NCI-H2196 treated with DMSO at 0.1 percent for 48 hours (cell line): ENCODE data around the gene SLBP.

Source experiments
- DNase-seq: peaks from one replicate; lab custom pipeline; 2025; ENCODE audit not compliant: unreplicated experiment; lab: John Stamatoyannopoulos, UW

Gene SLBP

GRCh38 chr4:1749370-1749769 is 37.3 kb upstream of the SLBP start:
- no peak for DNase-seq

DNA sequence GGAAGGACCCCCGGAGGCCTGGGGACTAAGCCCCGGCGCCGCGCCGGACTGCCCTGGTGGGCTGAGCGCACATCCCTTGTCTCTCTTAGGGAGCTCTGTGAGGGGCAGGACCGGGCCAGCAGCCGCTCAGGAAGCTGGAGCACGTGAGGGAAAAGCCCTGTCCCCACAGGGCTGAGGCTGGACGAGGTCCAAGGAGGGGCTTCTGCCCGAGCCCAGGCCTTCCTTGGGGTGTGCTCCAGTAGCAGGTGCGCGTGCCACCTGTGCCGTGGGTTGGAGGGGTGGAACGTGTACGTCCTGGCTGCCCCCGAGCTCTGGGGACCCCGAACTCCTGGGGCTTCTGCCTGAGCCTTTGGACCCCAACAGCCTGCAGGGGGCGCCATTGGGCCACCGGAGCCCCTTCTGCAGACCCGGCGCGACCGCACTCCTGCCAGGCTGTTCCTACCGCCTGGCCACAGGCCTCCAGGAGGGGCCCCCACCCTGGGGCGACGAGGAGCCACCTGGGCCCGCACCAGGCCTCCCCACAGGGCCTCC is 36.4 kb upstream of the SLBP start:
- DNase-seq: peak; percentile 61

GRCh38 chr4:1747603-1747967 is 35.5 kb upstream of the SLBP start:
- no peak for DNase-seq

GRCh38 chr4:1746919-1747602 is 34.9 kb upstream of the SLBP start:
- DNase-seq: no peak

DNA sequence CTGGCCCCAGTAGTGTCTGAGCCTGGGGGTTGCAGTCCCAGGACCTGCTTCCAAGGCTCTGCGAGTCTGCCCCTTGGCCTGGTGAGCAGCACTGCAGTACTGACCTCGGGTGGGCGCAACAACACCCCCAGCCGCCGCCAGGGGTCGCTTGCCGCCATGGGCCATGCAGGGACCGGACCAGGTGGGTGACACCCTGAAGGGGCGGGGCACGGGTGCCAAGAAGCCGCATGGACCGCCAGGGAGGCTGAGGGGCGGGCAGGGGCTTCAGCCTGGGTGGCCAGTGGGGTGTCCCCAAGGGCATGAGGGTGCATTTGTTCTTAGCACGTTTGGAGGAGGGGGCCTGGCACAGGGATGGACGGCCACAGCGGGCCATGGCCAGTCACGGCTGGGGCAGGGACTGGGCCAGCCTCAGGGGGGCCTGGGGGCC is 34.2 kb upstream of the SLBP start:
- DNase-seq: no peak

DNA sequence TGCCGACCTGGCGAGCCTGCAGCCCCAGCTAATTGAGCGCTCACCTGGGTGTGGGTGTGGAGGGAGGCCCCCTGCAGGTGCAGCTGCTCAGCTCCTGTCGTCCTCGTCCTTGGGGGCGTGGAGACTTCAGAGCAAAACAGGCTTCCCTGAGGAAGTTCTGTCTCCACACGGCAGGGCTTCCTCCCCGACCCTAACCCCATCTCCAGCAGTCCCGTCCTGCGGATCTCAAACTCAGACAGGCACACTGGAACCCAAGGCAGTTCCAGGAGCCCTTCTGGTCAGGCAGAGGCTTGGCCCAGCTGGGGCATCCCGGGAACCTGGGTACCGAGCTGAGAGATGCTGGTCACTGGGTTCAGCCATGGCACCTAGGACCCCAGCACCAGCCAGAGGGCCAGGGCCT is 33.6 kb upstream of the SLBP start:
- no peak for DNase-seq

- DNase-seq: no peak
Measured at GRCh38 chr4:1745165-1745564, 33.0 kb upstream of the SLBP start.

DNA sequence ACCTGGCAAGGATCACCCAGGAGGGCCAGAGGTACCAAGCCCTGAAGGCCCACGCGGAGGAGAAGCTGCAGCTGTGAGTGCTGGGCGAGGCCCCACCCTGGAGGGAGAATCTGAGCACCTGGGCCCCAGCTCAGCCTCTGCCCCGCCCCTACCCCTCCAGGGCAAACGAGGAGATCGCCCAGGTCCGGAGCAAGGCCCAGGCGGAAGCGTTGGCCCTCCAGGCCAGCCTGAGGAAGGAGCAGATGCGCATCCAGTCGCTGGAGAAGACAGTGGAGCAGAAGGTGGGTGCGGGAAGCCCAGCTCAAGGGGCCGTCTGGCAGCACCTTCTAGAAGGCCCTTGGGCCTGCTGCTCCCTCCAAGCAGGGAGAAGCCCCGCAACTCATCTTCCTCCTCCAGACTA is 32.4 kb upstream of the SLBP start:
- DNase-seq: no peak

GRCh38 chr4:1743975-1744374 is 31.9 kb upstream of the SLBP start:
- DNase-seq: no peak

DNA sequence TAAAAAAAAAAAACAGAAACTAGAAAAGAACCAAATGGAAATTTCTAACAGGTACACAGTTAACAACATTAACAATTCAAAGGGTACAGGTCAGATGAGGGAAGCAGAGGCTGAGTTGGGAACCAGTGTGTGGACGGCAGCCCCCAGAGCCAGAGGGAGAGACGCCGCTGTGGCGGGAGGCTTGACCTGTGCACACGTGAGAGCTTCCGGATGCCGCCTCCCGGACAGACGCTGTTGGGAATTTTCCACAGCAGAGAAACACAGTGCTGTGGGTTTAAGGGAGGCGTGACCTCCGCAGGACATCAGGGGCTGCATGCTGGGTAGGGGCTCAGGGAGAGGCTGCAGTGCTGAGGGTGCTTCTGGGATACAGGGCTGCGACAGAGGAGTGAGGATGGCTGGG is 31.4 kb upstream of the SLBP start:
- no peak for DNase-seq

DNA sequence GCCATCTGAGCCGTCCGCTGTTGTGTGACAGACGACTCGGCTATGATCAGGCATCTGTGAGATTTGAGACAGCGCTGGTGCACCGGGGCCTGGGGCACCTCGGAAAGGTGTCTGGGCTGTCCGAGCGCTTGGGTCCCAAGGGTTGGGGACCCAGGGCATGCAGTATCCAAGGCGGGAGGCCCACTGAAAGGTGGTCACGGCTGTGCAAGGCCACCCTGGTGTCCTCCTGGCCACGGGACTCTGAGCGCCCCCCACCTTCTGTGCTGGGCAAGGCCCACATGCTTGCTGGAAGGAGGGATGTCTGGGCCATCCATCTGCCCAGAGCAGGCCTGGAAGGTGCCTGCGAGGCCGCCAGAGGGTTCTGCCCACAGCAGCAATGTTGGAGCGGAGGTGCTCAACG is 29.1 kb upstream of the SLBP start:
- no peak for DNase-seq

GRCh38 chr4:1740021-1740545 is 28.0 kb upstream of the SLBP start:
- DNase-seq: no peak

DNA sequence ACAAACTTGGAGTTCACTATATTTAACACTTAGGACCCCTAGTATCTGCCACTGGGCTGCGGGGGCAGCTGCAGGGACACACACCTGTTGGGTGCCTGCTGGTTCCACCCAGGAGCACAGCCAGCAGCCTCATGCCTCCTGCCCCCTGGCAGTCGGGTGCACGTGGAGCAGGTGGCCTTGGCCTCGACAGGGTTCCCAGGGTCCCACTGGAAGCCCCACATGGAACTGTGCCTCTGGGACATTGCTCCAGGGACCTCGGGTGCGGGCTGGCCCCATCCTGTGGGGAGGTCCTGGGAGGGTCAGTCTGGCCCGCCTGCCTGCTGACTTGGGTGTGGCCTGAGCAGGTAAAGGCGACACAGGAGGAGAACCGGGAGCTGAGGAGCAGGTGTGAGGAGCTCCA is 27.2 kb upstream of the SLBP start:
- no peak for DNase-seq

DNA sequence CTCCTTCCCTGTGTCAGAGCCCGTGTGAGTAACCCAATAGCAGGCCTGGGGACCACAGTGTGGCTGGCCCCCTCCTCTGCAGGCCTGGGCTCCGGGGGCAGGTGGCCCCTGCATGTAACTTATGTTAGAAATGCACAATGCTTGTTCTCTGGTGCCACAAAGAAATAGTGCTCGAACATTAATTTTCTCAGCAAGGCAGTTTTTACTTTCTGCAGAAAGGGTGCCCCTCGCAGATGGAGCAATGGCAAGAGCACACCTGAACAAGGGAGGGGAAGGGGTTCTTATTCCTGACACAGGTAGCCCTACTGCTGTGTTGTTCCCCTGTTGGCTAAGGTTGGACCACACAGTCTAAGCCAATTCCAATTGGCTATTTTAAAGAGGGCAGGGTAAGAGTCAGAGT is 26.3 kb upstream of the SLBP start:
- no peak for DNase-seq

DNA sequence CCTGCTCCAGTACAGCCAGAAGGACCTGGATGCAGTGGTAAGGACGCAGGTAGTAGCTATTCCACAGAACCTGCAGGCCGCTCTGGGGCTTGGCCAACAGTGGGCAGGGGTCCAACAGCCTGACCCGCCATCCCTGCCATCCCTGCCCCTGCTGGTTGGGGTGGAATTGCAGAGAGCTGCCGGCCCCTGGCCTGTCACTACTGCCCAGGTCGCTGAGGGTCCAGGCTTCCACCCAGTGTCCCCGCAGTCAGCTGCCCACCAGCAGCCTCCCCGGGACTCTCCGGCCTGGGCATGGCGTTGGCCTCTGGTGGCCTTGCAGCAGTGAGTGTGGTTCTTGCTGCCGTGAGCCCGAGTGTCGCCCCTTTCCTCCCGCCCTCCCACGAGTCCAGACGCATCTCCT is 25.5 kb upstream of the SLBP start:
- DNase-seq: no peak

- DNase-seq: no peak
Measured at GRCh38 chr4:1736812-1737211, 24.7 kb upstream of the SLBP start.

- DNase-seq: no peak
Measured at GRCh38 chr4:1735215-1735614, 23.1 kb upstream of the SLBP start.

DNA sequence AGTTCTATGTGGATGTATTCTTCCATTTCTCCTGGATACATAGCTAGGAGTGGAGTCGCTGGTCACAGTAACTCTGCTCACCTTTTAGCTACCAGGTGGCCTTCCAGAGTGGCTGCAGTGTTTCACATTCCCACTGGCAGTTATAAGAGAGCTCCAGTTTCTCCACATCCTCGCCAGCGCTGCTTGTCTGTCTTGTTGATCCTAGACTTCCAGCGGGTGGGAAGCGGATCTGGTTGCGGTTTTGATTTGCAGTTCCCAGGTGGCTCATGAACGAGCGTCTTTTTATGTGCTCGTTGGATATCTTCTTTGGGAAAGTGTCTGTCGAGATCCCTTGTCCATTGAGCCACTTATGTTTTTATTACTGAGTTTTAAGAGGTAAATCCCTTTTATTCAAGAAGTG is 20.8 kb upstream of the SLBP start:
- no peak for DNase-seq

- no peak for DNase-seq
Measured at GRCh38 chr4:1731180-1731579, 19.1 kb upstream of the SLBP start.

DNA sequence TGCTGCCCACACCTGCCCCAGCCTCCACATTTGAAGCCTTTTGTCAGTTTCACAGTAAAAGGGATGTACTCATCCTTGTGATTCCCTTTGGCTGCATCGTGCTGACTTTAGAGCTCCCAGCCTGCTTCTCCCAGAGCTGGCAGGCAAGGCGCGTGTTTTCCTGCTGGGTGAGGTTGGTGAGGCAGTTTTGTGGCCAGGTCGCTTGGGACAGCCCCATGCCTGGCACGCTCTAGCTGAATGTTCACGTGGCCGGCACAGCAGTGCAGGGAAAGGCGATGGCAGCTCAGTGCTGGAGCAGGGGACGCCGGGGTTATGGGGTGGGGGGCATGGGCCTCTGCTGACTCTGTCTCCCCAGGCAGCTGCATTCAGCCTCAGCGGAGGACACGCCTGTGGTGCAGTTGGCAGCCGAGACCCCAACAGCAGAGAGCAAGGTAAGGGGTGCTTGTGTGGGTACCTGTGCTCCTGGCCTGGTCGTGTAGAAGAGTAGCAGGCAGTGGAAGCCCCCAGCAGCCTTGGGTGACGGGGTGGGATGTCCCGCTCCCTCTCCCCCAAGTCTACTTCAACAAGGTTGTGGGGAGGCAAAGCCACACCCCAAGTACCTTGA is 18.5 kb upstream of the SLBP start:
- no peak for DNase-seq

DNA sequence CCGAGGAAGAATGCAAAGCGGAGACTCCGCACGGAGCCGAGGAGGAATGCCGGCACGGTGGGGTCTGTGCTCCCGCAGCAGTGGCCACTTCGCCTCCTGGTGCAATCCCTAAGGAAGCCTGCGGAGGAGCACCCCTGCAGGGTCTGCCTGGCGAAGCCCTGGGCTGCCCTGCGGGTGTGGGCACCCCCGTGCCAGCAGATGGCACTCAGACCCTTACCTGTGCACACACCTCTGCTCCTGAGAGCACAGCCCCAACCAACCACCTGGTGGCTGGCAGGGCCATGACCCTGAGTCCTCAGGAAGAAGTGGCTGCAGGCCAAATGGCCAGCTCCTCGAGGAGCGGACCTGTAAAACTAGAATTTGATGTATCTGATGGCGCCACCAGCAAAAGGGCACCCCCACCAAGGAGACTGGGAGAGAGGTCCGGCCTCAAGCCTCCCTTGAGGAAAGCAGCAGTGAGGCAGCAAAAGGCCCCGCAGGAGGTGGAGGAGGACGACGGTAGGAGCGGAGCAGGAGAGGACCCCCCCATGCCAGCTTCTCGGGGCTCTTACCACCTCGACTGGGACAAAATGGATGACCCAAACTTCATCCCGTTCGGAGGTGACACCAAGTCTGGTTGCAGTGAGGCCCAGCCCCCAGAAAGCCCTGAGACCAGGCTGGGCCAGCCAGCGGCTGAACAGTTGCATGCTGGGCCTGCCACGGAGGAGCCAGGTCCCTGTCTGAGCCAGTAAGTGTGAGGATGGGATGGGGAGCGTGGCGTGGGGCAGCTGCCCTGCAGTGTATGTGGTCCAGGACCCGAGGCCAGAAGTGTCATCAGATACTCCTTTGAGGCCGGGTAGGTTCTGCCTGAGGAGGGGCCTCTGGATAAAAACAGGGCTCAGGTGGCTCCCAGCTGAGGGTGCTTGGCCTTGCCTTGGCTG is 16.2 kb upstream of the SLBP start:
- no peak for DNase-seq
